HepG2 (cell line): ENCODE data around the gene AANAT. TPM values are rescaled to one million over a fixed set of nuclear protein-coding genes. Genes with fewer than 3 reads are reported as not detected.

Experiments
- CBX1 ChIP-seq: IDR thresholded peaks from one replicate; pipeline ENCODE4 v1.6.1; 2016; ENCODE audit warnings: antibody characterized with exemption, low read depth
- CENPBD1 ChIP-seq: sonication (generic); formaldehyde crosslinking; IDR thresholded peaks from 2 replicates; pipeline ENCODE4 v1.8.0; 2022; ENCODE audit warnings: missing genetic modification reagents, low read depth, mild to moderate bottlenecking, borderline replicate concordance
- CSRNP2 ChIP-seq: sonication (generic); formaldehyde crosslinking; conservative IDR thresholded peaks from 2 replicates; pipeline ENCODE4 v1.8.0; 2022; ENCODE audit warnings: low read depth, missing genetic modification reagents
- HMGA1 ChIP-seq: sonication (generic); formaldehyde crosslinking; conservative IDR thresholded peaks from 2 replicates; pipeline ENCODE4 v1.4.0; 2020; ENCODE audit warnings: missing genetic modification reagents
- KIAA2018 ChIP-seq: sonication (generic); formaldehyde crosslinking; IDR thresholded peaks from 2 replicates; pipeline ENCODE4 v1.5.0; 2020; ENCODE audit warnings: mild to moderate bottlenecking, missing genetic modification reagents, borderline replicate concordance
- KLF13 ChIP-seq: sonication (generic); formaldehyde crosslinking; IDR thresholded peaks from 2 replicates; pipeline ENCODE4 v1.4.0; 2020; ENCODE audit warnings: mild to moderate bottlenecking, missing genetic modification reagents
- MATR3 ChIP-seq: sonication (generic); formaldehyde crosslinking; IDR thresholded peaks from 2 replicates; pipeline ENCODE4 v1.4.0; 2020; ENCODE audit warnings: missing genetic modification reagents
- MEF2D ChIP-seq: sonication (generic); formaldehyde crosslinking; IDR thresholded peaks from 2 replicates; pipeline ENCODE4 v1.5.1; 2020; ENCODE audit warnings: mild to moderate bottlenecking, missing genetic modification reagents
- MTF1 ChIP-seq: sonication (generic); formaldehyde crosslinking; IDR thresholded peaks from 2 replicates; pipeline ENCODE4 v1.5.0; 2020; ENCODE audit warnings: missing genetic modification reagents
- MYC ChIP-seq: sonication (generic); formaldehyde crosslinking; IDR thresholded peaks from 2 replicates; pipeline ENCODE4 v1.9.0; 2021; ENCODE audit warnings: missing genetic modification reagents, borderline replicate concordance
- MZF1 ChIP-seq: sonication (generic); formaldehyde crosslinking; IDR thresholded peaks from 2 replicates; pipeline ENCODE4 v1.8.1; 2023; ENCODE audit warnings: mild to moderate bottlenecking, missing genetic modification reagents, borderline replicate concordance
- PHB2 ChIP-seq: fragments of 450-650 bp; IDR thresholded peaks from 2 replicates; pipeline ENCODE4 v1.6.1; 2018; ENCODE audit not compliant: partially characterized antibody
- THAP8 ChIP-seq: sonication (generic); formaldehyde crosslinking; IDR thresholded peaks from 2 replicates; pipeline ENCODE4 v1.5.1; 2020; ENCODE audit warnings: missing genetic modification reagents, mild to moderate bottlenecking, borderline replicate concordance
- ZBTB8A ChIP-seq: sonication (generic); formaldehyde crosslinking; IDR thresholded peaks from 2 replicates; pipeline ENCODE4 v1.4.0; 2020; ENCODE audit warnings: mild to moderate bottlenecking, low read depth, missing genetic modification reagents, borderline replicate concordance
- ZNF207 ChIP-seq: fragments of 450-650 bp; IDR thresholded peaks from 2 replicates; pipeline ENCODE4 v1.6.1; 2016; ENCODE audit warnings: antibody characterized with exemption, borderline replicate concordance
- ZNF232 ChIP-seq: sonication (generic); formaldehyde crosslinking; IDR thresholded peaks from 2 replicates; pipeline ENCODE4 v1.4.0; 2020; ENCODE audit warnings: missing genetic modification reagents, borderline replicate concordance
- ZNF510 ChIP-seq: sonication (generic); formaldehyde crosslinking; IDR thresholded peaks from 2 replicates; pipeline ENCODE4 v1.4.0; 2020; ENCODE audit warnings: low read depth, mild to moderate bottlenecking, missing genetic modification reagents
- ZNF547 ChIP-seq: sonication (generic); formaldehyde crosslinking; IDR thresholded peaks from 2 replicates; pipeline ENCODE4 v1.5.1; 2020; ENCODE audit warnings: mild to moderate bottlenecking, missing genetic modification reagents
- ZSCAN9 ChIP-seq: IDR thresholded peaks from 2 replicates; pipeline ENCODE4 v1.6.1; 2016; ENCODE audit warnings: borderline replicate concordance
- polyA plus RNA-seq, 8 experiments: library from polyadenylated mRNA; depleted of rRNA in 3 of 8; stranded (reverse) in 7 of 8; unstranded in 1 of 8; fragments of >200 nt; fragmentation: Illumina TruSeq in 4 of 8; extraction: Trizol in 4 of 8; gene quantifications; 2 replicates each; pipeline versions ENCODE4 v1.2.1 to v1.2.3, GENCODE V29; 2011 to 2016; ENCODE audit warnings: low read depth in 4 of 8, missing spikeins in 1 of 8, mixed read lengths in 1 of 8; ENCODE audit not compliant: insufficient read depth in 1 of 8
- total RNA-seq, 5 experiments: library from RNA; depleted of rRNA; stranded (reverse); fragments of >200 nt; fragmentation: Illumina TruSeq; extraction: Trizol; gene quantifications; 2 replicates each; pipeline ENCODE4 v1.2.3, GENCODE V29; 2016; ENCODE audit warnings: low read depth in 1 of 5

The AANAT gene
- total and polyA plus RNA-seq, 2 of the 13 experiments (the other 11 are each of a cell fraction or from before 2014, with no cell fraction given) = 0.07 TPM; not detected in 1

- TF ChIP-seq MYC (CRISPR knock-in tag) (peak; percentile 99), PHB2 (no peak), ZBTB8A (no peak), ZNF510 (CRISPR knock-in tag) (no peak), ZNF207 (no peak), MATR3 (CRISPR knock-in tag) (no peak), HMGA1 (CRISPR knock-in tag) (no peak), ZNF547 (CRISPR knock-in tag) (peak; percentile 49; the same call in 1 of the 2 replicates), KLF13 (CRISPR knock-in tag) (no peak), THAP8 (no peak), MZF1 (no peak), MEF2D (CRISPR knock-in tag) (no peak; the same call in 1 of the 2 replicates), KIAA2018 (CRISPR knock-in tag) (no peak), CBX1 (no peak), ZSCAN9 (CRISPR knock-in tag) (peak; percentile 45; the same call in 1 of the 2 replicates), CSRNP2 (CRISPR knock-in tag) (no peak), ZNF232 (CRISPR knock-in tag) (peak; percentile 58; the same call in 1 of the 2 replicates), CENPBD1 (no peak), MTF1 (CRISPR knock-in tag) (no peak)
These were observed 39.3 kb downstream of the AANAT start (continued) for GRCh38 chr17:76506408-76507345.
